Measurements from ENCODE around the gene HARS2. TPM values are rescaled to one million over a fixed set of nuclear protein-coding genes. Genes with fewer than 3 reads are reported as not detected.

HARS2 gene
- total RNA-seq, 1 donor from 2014 or later: 10.7 TPM

GRCh38 chr5:140673187-140673976, 17.9 kb upstream of the HARS2 start, which contains the start of gene DND1:
DND1 (minus strand) TSS chr5:140673576; CDS start chr5:140673542, 34 bp downstream.
- peaks cover 61 to 86% of the 10 kb centered on the region in 2 donors for H3K36me3 ChIP-seq
- intact Hi-C loops (cut with DNase I): no loop called here
- TF ChIP-seq CTCF (IDR thresholded peaks at IDR 0.05): no peak
- H3K27me3 ChIP-seq: no peaks in the 10 kb centered on the region
- H3K4me1 ChIP-seq: no peaks in the 10 kb centered on the region
- H3K9me3 ChIP-seq: no peaks in the 10 kb centered on the region
- H3K27ac ChIP-seq: no peak within 1 kb of the TSS
- peak in 1 of 2 donors; percentile 63 for DNase-seq (ENCODE audit: low spot score in 2 of 2)
- H3K4me3 ChIP-seq: peak within 1 kb of the TSS; percentile 13 to 36

DNA sequence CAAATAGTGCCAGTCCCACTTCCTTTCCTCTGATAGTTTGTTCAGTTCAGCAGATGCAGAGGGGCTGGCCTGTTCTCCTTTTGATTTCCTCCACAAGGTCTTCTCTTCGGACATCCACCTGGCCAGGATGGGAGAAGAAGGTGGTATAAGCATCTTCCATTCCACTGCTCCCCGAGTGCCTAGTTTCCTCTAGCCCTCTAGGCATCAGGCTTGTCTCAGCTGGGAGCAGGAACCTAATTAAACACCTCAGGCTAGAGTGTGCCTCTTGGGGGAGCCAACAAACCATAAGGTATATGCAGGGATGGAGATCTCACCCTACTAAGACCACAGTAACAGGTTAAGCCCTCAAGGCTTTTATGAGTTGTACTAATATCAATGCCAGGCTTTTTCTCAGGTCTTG, 17.0 kb upstream of the HARS2 start:
- Histone ChIP-seq H3K4me1 (no peaks in the 10 kb centered on the region), H3K36me3 (peaks cover 58 to 84% of the 10 kb centered on the region in 2 donors), H3K4me3 (no peak overlapping the region), H3K9me3 (no peaks in the 10 kb centered on the region), H3K27me3 (no peaks in the 10 kb centered on the region), H3K27ac (no peak overlapping the region)
- DNase-seq (ENCODE audit: low spot score in 2 of 2): peak in 1 of 2 donors; percentile 59
- intact Hi-C loops (cut with DNase I): no loop called here
- no peak for TF ChIP-seq CTCF (IDR thresholded peaks at IDR 0.05)

DNA sequence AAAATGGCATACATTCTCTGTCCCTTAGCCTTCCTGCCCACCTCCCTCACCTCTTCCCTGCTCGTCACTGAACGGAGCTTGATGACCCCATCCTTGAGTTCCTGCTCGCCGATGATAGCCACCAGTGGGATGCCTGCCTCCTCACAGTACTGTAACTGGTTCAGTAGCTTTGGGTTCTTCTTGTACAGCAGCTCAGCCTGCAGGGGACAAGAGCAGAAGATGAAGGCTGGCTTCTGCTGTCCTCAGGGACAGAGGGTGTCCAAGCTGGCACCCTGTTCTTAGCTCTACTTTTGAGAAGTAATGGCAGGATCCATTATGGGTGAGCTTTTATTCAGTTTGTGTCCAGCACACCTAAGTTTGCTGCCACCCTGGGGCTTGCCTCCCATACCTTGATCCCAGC, 16.6 kb upstream of the HARS2 start:
- Histone ChIP-seq H3K9me3 (no peaks in the 10 kb centered on the region), H3K4me1 (no peaks in the 10 kb centered on the region), H3K36me3 (peaks cover 58 to 84% of the 10 kb centered on the region in 2 donors), H3K27me3 (no peaks in the 10 kb centered on the region), H3K27ac (no peak overlapping the region), H3K4me3 (no peak overlapping the region)
- no peak for TF ChIP-seq CTCF (IDR thresholded peaks at IDR 0.05)
- intact Hi-C loops (cut with DNase I): no loop called here
- DNase-seq (ENCODE audit: low spot score in 2 of 2): peak in 1 of 2 donors; percentile 38

DNA sequence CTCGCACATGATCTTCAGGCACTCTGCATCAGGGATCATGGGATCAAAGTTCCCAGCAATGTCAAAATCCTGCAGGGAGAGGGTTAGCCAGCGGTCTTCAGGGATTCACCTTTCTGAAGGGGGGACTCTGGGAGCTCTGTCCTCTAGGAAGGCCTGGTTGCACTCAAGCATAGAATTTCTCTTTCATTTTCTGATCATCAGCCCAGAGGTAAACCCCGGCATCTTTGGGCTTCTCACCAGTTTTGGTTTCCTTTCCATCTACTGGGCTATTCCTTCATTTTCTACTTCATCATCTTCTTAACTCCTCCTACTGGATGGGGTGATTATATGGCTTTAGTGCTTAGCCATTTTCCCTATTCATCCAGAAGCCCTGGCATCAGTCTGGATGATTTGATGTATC, 13.3 kb upstream of the HARS2 start:
- no peak overlapping the region for H3K27ac ChIP-seq
- peaks cover 65 to 85% of the 10 kb centered on the region in 2 donors for H3K36me3 ChIP-seq
- TF ChIP-seq CTCF (IDR thresholded peaks at IDR 0.05): no peak
- H3K4me1 ChIP-seq: no peaks in the 10 kb centered on the region
- H3K27me3 ChIP-seq: no peaks in the 10 kb centered on the region
- H3K9me3 ChIP-seq: no peaks in the 10 kb centered on the region
- H3K4me3 ChIP-seq: no peak overlapping the region
- intact Hi-C loops (cut with DNase I): no loop called here
- no peak for DNase-seq (ENCODE audit: low spot score in 2 of 2)

GRCh38 chr5:140678993-140679392, 12.3 kb upstream of the HARS2 start:
- DNase-seq (ENCODE audit: low spot score in 2 of 2): peak in 1 of 2 donors; percentile 38
- intact Hi-C loops (cut with DNase I): no loop called here
- H3K36me3 ChIP-seq: peaks cover 67 to 81% of the 10 kb centered on the region in 2 donors
- no peaks in the 10 kb centered on the region for H3K9me3 ChIP-seq
- no peaks in the 10 kb centered on the region for H3K4me1 ChIP-seq
- TF ChIP-seq CTCF (IDR thresholded peaks at IDR 0.05): no peak
- H3K4me3 ChIP-seq: no peak overlapping the region
- no peak overlapping the region for H3K27ac ChIP-seq
- no peaks in the 10 kb centered on the region for H3K27me3 ChIP-seq

Data from ascending aorta (tissue), 2 donors.